HG03039 (cell line): ENCODE results near the gene TRIOBP.
"Not testable (repeated sequence)": the region's sequence is repeated elsewhere in the genome, so short reads cannot be mapped to it uniquely, and the experiment has no call there.

Source experiments
- ATAC-seq: cut with Tn5 transposase; IDR thresholded peaks from one replicate; pipeline ENCODE4 v1.9.1; 2021; ENCODE audit warnings: mild to moderate bottlenecking, moderate library complexity; ENCODE audit not compliant: unreplicated experiment

TRIOBP gene

DNA sequence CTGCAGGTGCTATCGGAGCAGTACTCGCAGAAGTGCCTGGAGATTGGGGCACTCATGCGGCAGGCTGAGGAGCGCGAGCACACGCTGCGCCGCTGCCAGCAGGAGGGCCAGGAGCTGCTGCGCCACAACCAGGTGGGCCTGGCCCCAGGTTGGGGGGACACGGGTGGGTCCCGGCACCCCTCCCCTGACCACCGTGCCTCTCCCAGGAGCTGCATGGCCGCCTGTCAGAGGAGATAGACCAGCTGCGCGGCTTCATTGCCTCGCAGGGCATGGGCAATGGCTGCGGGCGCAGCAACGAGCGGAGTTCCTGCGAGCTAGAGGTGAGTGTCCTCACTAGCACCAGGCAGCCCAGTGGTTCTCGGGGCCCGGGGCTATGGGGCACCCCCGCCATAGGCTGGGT, 72.2 kb downstream of the TRIOBP start:
- no peak for ATAC-seq

DNA sequence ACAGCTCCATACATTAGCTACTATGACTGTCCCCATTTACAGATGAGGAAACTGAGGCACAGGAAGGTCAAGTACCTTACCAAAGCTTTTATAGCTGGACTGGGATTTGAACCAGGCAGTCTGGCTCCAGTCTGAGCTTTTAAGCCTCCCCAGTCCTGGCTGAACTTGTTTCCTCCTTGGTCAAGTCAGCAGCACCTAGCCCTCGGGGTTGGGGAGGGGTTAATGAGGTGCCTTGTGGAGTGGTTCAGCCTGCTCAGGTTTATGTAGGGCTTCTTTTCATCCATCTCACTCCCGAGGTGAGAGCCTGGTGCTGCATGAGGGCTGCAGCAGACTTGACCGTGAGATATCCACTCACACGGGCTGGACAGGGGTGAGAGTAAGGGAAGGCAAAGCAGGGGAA, 74.2 kb downstream of the TRIOBP start:
- no peak for ATAC-seq

DNA sequence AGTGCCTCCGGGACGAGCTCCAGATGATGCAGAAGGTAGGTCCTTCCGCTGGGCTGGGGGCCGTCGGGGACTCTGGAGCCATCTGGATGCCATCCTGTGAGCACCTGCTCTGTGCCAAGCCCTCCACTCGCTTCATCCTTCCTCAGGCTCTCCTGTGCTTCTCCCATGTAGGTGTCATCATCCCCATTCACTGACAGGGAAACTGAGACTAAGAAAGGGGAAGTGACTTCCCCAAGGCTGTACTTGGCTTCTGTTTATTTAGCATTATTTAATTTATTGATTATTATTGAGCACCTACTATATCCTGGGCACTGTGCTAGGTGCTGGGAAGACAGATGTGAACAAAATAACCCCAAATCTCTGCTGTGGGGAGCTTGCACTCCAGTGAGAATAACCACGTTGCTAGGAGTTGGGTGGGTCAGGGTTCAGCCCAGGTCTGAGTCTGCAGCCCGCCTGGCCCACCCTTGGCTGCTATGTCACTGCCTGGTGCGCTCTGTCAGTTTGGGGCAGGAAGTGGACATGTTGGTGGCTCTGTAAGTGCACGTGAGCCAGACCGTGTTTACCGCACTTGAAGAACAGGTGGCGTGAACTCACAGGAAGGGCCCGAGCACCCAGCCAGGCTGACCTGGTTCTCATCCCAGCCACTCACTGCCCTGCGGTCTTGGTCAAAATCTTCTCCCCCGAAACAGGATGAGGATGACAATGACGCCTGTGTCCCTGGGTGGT, 75.0 kb downstream of the TRIOBP start:
- ATAC-seq = no peak

DNA sequence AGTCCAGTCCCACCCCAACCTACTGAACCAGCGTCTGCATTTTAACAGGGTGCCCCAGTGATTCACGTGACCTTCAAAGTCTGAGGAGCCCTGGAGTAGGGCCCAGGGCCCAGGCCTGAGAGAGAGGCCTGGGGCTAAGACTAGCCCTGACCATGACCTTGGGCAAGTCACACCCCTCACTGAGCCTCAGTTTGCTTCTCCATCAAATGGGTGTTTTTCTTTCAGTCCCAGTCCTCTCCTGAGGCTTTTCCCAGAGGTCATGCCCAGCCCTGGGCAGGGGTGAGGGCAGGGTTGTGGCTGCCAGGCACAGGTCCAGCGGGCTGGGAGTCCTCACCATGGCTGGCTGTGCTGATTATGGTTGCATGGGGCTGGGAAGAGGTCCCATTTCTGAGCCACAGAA, 77.9 kb downstream of the TRIOBP start:
- no peak for ATAC-seq

DNA sequence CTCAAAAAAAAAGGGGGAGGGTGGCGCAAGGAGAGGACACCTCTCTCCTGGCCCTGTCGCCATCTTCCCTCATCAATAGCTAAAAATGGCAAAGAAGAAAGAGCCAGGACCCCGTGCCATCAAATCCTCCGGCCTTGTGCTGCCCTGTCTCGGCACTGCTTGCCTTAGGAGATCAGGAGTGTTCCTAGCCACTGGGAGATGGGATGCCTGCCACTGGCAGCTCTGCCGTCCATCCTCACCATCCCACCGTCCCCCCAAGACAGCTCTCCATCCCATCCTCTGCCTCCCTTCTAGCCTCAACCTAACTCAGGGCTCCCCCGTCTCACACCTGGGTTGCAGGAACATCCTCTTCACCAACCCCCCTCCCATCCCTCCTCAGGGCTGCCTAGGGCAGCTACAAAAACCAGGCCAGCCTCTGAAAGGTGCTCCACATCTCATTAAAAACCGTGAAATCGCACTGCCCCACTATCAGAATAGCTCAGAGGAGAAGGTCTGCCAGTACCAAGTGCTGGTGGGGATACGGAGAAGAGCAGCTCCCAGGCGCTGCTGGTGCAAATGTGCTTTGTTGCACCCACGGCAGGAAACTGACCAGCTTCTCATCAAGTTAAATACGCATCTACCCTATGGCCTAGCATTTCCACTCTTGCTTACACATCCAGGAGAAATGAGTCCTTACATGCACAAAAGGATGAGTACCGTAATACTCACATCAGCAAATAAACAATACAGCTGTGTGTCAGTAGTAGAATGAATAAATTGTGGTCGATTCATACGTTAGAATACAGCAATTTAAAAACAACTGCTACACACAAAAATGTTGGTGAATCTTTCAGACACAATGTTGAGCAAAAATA, 79.2 kb downstream of the TRIOBP start:
- ATAC-seq = no peak

DNA sequence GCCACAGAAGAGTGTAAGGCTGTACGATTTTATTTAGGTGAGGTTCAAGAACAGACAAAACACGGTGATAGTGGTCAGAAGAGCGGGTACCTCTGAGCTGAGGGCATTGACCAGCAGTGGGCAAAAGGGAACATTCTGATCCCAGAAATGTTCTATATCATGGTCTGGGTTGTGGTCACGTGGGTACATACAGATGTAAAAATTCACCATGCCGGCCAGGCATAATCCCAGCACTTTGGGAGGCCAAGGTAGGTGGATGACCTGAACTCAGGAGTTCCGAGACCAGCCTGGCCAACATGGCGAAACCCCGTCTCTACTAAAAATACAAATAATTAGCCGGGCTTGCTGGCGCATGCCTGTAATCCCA, 79.8 kb downstream of the TRIOBP start:
- no peak for ATAC-seq

DNA sequence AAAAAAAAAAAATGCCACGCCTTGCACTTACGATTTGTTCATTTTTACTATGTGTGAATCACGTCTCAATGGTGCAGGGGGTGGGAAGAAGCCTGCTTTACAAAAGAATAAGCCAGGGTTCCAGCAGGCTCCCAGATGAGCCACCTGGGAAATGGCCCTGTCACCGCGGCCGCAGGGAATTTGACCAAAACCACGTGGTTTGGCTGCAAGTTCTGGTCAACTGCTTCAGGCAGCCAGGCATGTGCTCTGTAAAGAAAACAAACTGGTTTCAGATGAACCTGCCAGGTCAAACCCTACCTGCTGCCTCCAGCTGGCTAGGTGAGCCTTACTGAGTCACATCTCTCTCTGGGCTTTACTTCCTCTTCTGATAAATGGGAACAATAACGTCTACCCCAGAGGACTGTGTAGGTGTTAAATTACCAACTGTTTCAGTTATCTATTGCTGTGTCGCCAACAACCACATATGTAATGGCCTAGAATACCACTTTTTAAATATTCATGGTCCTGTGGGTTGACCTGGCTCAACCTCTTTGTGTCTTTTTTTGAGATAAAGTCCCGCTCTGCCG, 80.4 kb downstream of the TRIOBP start:
- ATAC-seq = no peak

DNA sequence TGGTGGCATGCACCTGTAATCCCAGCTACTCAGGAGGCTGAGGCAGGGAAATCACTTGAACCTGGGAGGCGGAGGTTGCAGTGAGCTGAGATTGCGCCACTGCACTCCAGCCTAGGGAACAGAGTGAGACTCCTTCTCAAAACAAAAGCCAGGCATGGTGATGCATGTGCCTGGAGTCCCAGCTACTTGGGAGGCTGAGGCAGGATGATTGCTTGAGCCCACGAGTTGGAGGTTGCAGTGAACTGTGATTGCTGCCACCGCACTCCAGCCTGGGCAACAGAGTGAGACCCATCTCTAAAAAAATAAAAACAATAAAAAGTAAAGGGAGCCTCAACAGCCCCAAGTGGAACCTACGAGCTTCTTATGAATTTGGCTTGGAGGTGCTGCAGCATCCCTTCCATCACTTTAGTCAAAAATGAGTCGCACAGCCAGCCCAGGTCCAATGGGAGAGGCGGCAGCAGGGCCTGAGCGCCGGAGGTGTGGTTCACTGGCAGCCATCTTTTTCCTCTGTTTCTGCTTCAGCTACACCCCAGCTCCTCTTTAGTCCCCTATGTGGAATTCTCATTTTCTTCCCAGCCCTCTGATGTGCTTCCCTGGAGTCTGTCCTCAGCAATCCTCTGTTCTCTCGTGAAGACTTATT, 81.6 kb downstream of the TRIOBP start:
- no peak for ATAC-seq

DNA sequence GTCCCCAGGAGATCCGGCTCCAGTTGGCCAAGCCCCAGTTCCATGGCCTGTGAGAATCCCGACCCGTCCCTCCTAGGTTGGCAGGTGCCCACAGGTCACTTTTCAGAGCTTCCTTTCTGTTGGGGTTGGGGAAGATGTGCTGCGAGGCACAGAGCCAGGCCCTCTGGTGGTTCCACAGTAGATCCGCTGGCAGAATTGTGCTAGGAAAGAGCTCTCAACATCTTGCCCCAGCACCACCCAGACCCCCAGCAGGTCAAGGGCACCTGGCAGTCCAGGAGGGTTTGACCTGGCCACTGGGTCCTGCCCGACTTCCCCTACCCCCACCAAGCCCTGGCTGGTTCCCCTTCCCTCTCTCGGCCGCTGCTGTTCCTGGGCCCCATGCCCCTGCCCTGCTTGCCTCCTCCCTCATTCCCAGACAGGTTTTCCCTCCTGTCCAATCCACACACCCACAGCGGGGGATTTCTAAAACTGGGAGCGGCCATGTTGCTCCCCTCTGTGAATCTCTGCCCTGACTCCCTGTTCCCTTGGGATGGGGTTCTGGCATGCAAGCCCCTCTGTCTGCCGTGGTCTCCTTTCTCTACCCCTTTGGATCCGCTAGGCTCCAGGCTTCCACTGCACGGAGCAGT, 84.7 kb downstream of the TRIOBP start:
- ATAC-seq = no peak

DNA sequence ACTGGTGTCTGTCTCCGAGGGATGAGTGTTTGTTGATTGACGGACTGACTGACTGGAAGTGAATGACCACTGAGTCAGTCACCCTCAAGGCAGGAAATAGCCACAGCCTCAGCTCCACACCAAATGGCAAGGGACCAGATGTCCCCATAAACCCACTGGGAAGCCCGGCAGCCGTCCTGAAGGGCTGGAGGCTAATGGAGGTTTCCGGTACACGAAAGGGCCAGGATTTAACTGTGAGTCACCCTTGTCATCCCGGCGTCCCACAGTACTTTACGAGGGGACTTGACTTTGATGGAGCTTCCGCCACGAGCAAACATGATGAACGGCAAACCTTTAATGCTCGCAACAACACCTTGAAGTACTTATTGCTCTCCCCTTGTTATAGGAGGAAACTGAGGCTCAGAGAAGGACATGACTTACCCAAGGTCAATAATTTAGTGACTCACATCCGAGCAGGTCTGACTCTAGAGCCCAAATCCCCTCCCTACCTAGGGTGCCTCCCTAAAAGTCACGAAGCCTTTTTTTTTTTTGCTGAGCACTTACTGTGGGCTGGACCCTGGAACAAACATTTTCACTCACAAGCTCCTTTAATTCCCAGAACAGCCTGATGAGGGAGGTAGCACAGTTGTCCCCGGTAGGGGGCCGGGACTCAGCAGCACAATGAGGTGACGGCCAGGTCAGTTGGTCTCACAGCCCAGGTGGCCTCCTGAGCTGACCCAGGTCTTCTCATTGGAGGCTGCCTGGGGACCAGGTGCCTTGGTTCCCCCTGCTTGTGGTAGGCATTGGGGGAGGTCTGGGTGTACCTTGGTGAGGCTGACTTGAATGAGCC, 85.7 kb downstream of the TRIOBP start:
- no peak for ATAC-seq

DNA sequence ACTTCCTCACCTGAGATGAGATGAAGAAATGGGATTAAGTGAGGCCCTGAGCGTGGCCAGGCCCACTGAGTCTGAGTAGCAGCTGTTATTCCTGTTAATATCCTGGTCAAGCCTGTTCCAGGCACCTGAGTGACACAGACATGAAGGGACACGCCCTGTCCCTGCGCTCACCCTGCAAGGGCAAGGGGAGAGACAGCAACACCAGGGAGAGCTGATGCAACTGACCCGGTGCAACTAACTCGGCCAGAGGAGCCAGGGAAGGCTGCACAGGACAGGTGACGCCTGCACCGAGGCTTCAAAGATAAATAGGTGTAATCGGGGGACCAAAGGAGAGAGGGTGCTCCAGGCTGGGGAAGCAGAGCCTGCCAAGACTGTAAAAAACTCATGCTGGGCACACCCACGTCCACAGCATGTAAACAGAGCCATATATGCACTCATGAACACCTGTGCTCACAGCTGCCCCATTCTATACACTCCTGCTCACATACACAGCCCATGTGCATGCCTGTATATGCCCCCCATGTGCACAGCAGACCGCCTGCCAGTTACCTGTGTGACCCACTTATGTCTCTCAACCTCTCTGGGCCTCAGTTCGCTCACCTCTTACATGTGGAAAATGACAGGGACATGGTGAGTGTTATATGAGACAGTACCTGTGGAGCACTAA, 88.1 kb downstream of the TRIOBP start:
- ATAC-seq = no peak

DNA sequence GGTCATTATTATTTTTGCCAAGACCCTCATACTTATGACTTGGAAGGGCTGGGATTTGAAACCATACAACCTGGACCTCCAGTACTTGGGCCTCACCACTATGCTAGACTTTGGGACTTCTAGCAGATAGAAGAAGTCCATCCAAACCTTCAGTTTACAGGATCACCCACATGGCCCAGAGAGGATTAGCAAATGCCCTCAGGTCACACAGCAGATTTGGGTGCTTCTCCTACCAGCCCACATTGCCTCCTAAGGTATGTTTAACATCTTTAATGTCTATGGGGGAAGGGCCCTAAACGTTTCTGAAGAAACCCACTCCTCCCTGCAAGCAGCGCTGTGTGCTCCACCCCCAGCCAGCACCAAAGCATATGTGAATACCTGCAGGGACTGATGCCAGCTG, 93.4 kb downstream of the TRIOBP start:
- no peak for ATAC-seq

DNA sequence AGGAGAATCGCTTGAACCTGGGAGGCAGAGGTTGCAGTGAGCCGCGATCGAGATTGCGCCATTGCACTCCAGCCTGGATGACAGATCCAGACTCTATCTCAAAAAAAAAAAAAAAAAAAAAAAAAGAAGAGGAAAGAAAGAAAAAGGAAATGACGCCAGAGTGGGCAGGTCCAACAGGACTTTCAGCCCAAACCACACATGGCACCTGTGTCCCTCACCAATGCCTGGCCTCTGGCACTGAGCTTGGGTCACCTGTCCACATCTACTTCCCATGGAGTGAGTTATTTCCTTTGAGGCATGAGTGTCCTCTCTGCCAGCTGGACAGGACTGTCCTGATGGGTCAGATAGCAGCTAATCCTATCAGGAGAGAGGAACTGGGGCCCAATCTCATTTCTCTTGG, 95.6 kb downstream of the TRIOBP start:
- ATAC-seq = no peak

DNA sequence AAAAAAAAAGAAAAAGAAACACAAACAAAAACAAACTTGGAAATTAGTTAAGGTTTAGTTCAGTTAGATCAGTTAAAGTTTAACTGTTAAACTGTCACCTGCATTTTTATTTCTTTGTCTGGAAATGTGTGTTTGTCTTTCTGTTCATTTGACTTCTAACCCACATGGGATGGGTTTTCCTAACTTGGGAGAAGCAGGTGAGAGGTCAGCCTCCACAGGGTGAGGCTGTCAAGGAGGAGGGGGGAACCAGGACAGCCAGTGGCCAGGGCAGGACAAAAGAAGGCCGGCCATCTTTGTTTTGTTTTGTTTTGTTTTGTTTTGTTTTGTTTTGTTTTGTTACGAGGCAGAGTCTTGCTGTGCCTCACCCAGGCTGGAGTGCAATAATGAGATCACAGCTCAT, 97.5 kb downstream of the TRIOBP start:
- ATAC-seq = no peak

DNA sequence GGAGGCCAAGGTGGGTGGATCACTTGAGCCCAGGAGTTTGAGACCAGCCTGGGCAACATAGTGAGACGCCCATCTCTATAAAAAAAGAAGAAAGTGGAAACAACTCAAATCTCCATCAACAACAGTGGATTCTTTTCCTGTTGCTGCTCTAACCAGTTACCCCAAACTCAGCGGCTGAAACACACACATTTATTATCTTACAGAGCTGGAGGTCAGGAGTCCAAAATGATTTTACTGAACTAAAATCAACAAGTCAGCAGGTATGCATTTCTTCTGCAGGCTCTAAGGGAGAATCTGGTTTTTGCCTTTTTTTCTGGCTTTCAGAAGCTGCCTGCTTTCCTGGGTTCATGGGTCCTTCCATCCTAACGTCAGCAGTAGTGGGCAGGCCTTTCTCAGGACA, 99.2 kb downstream of the TRIOBP start:
- no peak for ATAC-seq

DNA sequence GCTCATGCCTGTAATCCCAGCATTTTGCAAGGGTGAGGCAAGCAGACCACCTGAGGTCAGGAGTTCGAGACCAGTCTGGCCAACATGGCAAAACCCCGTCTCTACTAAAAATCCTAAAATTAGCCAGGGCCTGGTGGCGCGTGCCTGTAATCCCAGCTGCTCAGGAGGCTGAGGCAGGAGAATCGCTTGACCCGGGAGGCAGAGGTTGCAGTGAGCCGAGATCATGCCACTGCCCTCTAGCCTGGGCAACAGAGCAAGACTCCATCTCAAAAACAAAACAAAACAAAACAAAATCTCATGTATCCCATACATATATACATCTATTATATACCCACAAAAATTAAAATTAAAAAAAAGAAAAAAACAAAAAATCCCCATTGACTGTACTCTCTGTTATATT, 100.4 kb downstream of the TRIOBP start:
- ATAC-seq = not testable (repeated sequence)

DNA sequence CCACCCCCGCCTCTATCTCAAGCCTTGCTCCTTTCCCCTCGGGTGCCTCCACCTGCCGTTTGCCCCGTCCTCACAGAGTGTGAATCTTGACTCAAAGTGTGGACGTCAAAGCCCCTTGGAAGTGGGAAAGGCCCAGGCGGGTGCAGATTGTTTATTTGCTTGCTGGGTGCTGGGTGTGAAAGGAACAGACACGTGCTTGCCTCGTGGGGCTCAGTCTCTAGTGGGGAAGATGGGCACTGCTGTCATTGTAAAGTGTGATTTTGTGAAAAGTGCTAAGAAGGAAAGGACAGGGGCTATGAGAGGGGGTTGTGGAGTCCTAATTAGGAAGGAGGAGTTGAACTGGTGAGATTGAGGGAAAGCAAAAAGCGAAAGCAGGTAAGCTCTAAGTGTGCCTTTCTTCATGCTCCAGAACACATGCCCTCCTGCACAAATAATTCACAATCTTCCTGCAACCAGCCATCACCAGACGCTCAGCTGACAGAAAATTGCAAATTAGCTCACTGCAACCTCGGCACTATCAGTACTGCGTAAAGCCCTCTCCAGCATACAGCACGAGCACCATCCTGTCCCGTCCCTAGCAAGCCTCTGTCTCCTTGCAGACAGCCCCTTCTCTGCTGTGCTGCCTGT, 101.1 kb downstream of the TRIOBP start:
- ATAC-seq = no peak

DNA sequence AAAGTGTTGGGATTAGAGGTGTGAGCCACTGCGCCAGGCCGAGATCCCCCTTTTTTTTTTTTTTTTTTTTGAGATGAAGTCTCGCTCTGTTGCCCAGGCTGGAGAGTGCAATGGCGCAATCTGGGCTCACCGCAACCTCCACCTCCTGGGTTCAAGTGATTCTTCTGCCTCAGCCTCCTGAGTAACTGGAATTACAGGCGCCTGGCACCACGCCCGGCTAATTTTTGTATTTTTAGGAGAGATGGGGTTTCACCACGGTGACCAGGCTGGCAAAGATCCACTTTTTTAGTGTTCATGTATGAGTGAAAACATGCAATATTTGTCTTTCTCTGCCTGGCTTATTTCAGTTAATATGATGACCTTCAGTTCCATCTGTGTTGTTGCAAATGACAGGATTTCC, 103.1 kb downstream of the TRIOBP start:
- not testable (repeated sequence) for ATAC-seq

DNA sequence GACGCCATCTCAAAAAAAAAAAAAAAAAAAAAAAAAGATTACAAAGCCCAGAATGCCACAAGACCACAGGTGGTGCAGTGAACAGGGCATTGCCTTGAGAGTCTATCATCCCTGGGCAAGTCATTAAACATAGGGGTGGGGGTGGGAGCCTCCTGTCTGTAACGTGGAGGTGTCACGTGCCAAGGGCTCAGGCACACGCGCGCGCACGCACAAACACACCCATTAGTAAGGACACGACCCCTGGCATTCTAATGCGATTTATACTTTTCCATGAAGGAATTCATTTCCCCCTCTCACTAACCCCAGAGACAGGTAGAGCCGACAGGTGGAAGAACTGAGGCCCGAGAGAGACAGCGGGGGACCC, 105.1 kb downstream of the TRIOBP start:
- no peak for ATAC-seq
